Upper lobe of left lung (tissue), 6 donors: ENCODE measurements around the gene TLR7. TPM values are rescaled to one million over a fixed set of nuclear protein-coding genes. Genes with fewer than 3 reads are reported as not detected.

Experiments
- ATAC-seq, 2 donors: fragments of 200-7000 bp; cut with Tn5 transposase; one replicate each; pipeline ENCODE4 v1.9.1; 2022; ENCODE audit warnings: mild to moderate bottlenecking in 2 of 2, moderate library complexity in 2 of 2; ENCODE audit not compliant: low FRiP score in 2 of 2
- DNase-seq, 2 donors: peaks; one replicate each; pipeline ENCODE4 v3.0.0-alpha.2; 2019 to 2020
- H3K27ac ChIP-seq, 4 donors: fragments of 200-600 bp; sonication (generic); one replicate each; pipeline ENCODE4 v1.5.1; 2016 to 2019
- H3K27me3 ChIP-seq, 4 donors: fragments of 200-600 bp; sonication (generic); one replicate each; pipeline ENCODE4 v1.5.1; 2017 to 2019
- H3K36me3 ChIP-seq, 4 donors: fragments of 200-600 bp; sonication (generic); one replicate each; pipeline ENCODE4 v1.5.1; 2016 to 2019
- H3K4me1 ChIP-seq, 4 donors: fragments of 200-600 bp; sonication (generic); one replicate each; pipeline ENCODE4 v1.5.1; 2018 to 2019
- H3K4me3 ChIP-seq, 4 donors: fragments of 200-600 bp; sonication (generic); one replicate each; pipeline ENCODE4 v1.5.1; 2017 to 2019; ENCODE audit warnings: mild to moderate bottlenecking in 2 of 4, moderate library complexity in 1 of 4
- H3K9me3 ChIP-seq, 4 donors: fragments of 200-600 bp; sonication (generic); one replicate each; pipeline ENCODE4 v1.5.1; 2018 to 2019
- CTCF ChIP-seq, 6 experiments: fragments of 450-650 bp in 4 of 6; fragments of 200-600 bp in 2 of 6; sonication (generic) in 2 of 6; IDR thresholded peaks; one replicate each; pipeline ENCODE4 v1.5.1; 2016 to 2019; ENCODE audit warnings: antibody characterized with exemption in 6 of 6
- EP300 ChIP-seq, 4 donors: sonication (generic); formaldehyde crosslinking; IDR thresholded peaks; one replicate each; pipeline ENCODE4 v1.5.1; 2017; ENCODE audit warnings: antibody characterized with exemption in 4 of 4, control low read depth in 2 of 4
- POLR2A ChIP-seq, 4 donors: fragments of 450-650 bp; IDR thresholded peaks; one replicate each; pipeline ENCODE4 v1.5.1; 2016 to 2017; ENCODE audit warnings: antibody characterized with exemption in 4 of 4, mild to moderate bottlenecking in 2 of 4
- POLR2AphosphoS5 ChIP-seq, 2 donors: sonication (generic); formaldehyde crosslinking; IDR thresholded peaks; one replicate each; pipeline ENCODE4 v1.5.1; 2017; ENCODE audit warnings: antibody characterized with exemption in 2 of 2
- WGBS, 2 donors: methylation state at CpG; one replicate each; pipeline ENCODE4 v1.1.5; 2017 to 2018; 5-methylcytosine and 5-hydroxymethylcytosine counted together
- total RNA-seq, 6 donors: library from RNA; depleted of rRNA in 4 of 6; stranded (reverse); fragments of >200 nt in 4 of 6; gene quantifications; one replicate each; pipeline versions ENCODE4 v1.1.0 to v1.2.1, GENCODE V29; 2016 to 2021
- donor health status: DM: no; HTN: no; CAD: no; lungs with moderate emphysema.
- donor health status: DM: no; HTN: yes; CAD: no; lungs with severe emphysema.

Gene TLR7
- total RNA-seq, 6 donors from 2014 or later: 0.67 to 5.5 (median 1.6) TPM

- Histone ChIP-seq H3K36me3 (no peaks in the 10 kb centered on the region), H3K4me1 (no peaks in the 10 kb centered on the region), H3K9me3 (no peaks in the 10 kb centered on the region), H3K27ac (no peak overlapping the region), H3K4me3 (no peak overlapping the region), H3K27me3 (no peaks in the 10 kb centered on the region)
- WGBS, 2 donors: 40 to 50% methylated on average over 2 of the region's 2 CpGs
- TF ChIP-seq POLR2AphosphoS5 (IDR thresholded peaks at IDR 0.05) (no peak), EP300 (IDR thresholded peaks at IDR 0.05) (no peak), POLR2A (IDR thresholded peaks at IDR 0.05) (no peak), CTCF (IDR thresholded peaks at IDR 0.05) (no peak)
- DNase-seq: no peak
- ATAC-seq: no peak
Measured at GRCh38 chrX:12917753-12918152, 50.9 kb downstream of the TLR7 start.

GRCh38 chrX:12919051-12919450 lies 52.2 kb downstream of the TLR7 start:
- no peaks in the 10 kb centered on the region for H3K27me3 ChIP-seq

GRCh38 chrX:12919620-12920019 lies 52.7 kb downstream of the TLR7 start:
- DNase-seq: no peak
- no peak overlapping the region for H3K4me3 ChIP-seq
- no peak overlapping the region for H3K27ac ChIP-seq
- H3K36me3 ChIP-seq: no peaks in the 10 kb centered on the region
- H3K27me3 ChIP-seq: no peaks in the 10 kb centered on the region
- TF ChIP-seq POLR2AphosphoS5 (IDR thresholded peaks at IDR 0.05) (no peak), EP300 (IDR thresholded peaks at IDR 0.05) (no peak), POLR2A (IDR thresholded peaks at IDR 0.05) (no peak), CTCF (IDR thresholded peaks at IDR 0.05) (no peak)
- no peaks in the 10 kb centered on the region for H3K4me1 ChIP-seq
- H3K9me3 ChIP-seq: no peaks in the 10 kb centered on the region
- 69 to 95% methylated on average over 8 of the region's 8 CpGs for WGBS, 2 donors
- no peak for ATAC-seq

More at GRCh38 chrX:12919051-12919450, 52.2 kb downstream of the TLR7 start:
- no peaks in the 10 kb centered on the region for H3K9me3 ChIP-seq
- no peak for DNase-seq
- no peak for TF ChIP-seq EP300 (IDR thresholded peaks at IDR 0.05)
- no peaks in the 10 kb centered on the region for H3K4me1 ChIP-seq
- ATAC-seq: no peak
- 65 to 89% methylated on average over 9 to 10 of the region's 10 CpGs for WGBS, 2 donors
- no peak overlapping the region for H3K4me3 ChIP-seq
- no peaks in the 10 kb centered on the region for H3K36me3 ChIP-seq
- no peak overlapping the region for H3K27ac ChIP-seq

- TF ChIP-seq CTCF (IDR thresholded peaks at IDR 0.05) (no peak), POLR2AphosphoS5 (IDR thresholded peaks at IDR 0.05) (no peak), POLR2A (IDR thresholded peaks at IDR 0.05) (no peak)
- H3K9me3 ChIP-seq: no peaks in the 10 kb centered on the region
- H3K4me1 ChIP-seq: no peaks in the 10 kb centered on the region
- H3K27ac ChIP-seq: no peak overlapping the region
- H3K36me3 ChIP-seq: no peaks in the 10 kb centered on the region
- 70 to 85% methylated on average over 8 of the region's 8 CpGs for WGBS, 2 donors
- H3K27me3 ChIP-seq: no peaks in the 10 kb centered on the region
- no peak overlapping the region for H3K4me3 ChIP-seq
- no peak for ATAC-seq
- no peak for DNase-seq
Measured at GRCh38 chrX:12920990-12921389, 54.1 kb downstream of the TLR7 start.

- H3K4me1 ChIP-seq: no peaks in the 10 kb centered on the region
- H3K27ac ChIP-seq: no peak overlapping the region
- 88 to 89% methylated on average over 10 of the region's 10 CpGs for WGBS, 2 donors
- H3K36me3 ChIP-seq: no peaks in the 10 kb centered on the region
- H3K4me3 ChIP-seq: no peak overlapping the region
- DNase-seq (no peak), ATAC-seq (peak in 1 of 2 donors; percentile 43)
- no peaks in the 10 kb centered on the region for H3K27me3 ChIP-seq
- TF ChIP-seq EP300 (IDR thresholded peaks at IDR 0.05) (no peak), CTCF (IDR thresholded peaks at IDR 0.05) (no peak), POLR2A (IDR thresholded peaks at IDR 0.05) (no peak), POLR2AphosphoS5 (IDR thresholded peaks at IDR 0.05) (no peak)
- H3K9me3 ChIP-seq: no peaks in the 10 kb centered on the region
Measured at GRCh38 chrX:12921886-12922598, 55.2 kb downstream of the TLR7 start.
